HG02938 (cell line): ENCODE data around the gene ADAMTS16.

Experiments used
- ATAC-seq: cut with Tn5 transposase; IDR thresholded peaks from one replicate; pipeline ENCODE4 v1.9.1; 2021; ENCODE audit warnings: mild to moderate bottlenecking, moderate library complexity; ENCODE audit not compliant: unreplicated experiment

Gene ADAMTS16

DNA sequence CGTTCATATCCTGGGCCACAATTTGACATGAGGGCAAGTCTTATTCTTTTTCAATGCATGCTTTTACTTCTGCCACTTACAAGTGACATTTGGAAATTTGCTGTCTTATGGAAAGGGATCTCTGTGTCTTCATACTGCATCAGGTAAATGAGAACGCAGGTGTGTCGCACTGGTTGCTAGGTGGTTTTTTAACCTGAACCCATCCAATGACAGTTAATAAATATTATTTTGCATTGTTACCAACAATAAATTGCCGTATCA is 1.1 kb downstream of the ADAMTS16 start:
- no peak for ATAC-seq

DNA sequence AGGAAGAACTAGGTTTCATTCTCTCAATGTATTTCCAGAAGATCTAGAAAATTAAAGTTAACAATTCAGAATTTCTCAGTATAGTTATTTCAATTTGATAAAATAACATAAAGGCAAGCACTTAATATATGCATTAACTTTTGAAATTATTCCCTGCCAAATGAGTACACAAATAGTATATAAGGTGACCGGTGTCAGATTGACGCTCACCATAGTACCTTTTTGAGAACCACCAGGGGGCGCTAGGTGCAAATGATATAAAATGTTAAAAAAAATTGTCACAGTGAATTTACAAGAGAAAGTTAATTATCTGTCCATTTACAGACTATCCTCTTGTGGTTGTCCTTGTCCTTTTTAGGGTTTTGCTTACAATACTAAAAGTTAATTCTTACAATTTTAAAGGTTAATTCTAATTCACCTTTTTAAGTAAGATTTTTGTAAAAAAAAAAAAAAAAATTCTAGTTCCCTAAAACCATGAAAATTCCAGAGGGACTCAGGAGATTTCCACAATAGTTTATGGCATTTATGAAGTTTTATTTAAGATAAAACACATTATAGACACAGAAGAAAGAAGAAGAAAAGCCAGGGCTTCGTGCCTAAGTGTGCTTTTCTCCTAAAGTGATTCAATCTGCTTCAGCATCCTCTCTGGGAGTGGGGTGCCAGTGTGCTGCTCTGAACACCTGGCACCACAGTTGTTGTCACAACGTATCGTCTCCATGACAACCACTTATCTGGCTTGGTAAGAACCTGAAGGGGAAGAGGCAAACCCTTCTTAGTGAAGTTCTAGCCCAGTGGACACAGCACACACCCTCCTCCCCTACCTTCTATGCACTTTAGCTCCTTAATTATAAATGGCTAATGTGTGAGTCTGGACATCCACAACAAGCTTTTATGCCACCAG is 1.7 kb downstream of the ADAMTS16 start:
- no peak for ATAC-seq

DNA sequence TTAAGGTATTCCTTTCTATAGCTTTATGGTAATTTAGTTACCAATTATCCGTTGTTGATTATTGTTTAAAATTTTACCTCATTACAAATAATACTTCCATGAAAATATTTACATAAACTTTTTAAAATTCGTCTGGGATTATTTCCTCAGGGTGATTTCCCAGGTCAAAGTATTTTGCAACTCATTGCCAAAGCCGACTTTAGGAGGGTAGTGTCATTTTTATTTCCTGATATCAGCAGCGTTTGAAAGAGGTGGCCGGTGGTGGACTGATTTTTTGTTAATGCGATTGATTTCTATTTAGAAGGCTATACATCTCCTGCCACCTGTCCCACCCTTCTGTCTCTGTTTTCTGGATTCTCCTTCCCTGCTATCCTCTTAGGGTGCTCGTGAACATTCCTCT is 4.3 kb downstream of the ADAMTS16 start:
- no peak for ATAC-seq

DNA sequence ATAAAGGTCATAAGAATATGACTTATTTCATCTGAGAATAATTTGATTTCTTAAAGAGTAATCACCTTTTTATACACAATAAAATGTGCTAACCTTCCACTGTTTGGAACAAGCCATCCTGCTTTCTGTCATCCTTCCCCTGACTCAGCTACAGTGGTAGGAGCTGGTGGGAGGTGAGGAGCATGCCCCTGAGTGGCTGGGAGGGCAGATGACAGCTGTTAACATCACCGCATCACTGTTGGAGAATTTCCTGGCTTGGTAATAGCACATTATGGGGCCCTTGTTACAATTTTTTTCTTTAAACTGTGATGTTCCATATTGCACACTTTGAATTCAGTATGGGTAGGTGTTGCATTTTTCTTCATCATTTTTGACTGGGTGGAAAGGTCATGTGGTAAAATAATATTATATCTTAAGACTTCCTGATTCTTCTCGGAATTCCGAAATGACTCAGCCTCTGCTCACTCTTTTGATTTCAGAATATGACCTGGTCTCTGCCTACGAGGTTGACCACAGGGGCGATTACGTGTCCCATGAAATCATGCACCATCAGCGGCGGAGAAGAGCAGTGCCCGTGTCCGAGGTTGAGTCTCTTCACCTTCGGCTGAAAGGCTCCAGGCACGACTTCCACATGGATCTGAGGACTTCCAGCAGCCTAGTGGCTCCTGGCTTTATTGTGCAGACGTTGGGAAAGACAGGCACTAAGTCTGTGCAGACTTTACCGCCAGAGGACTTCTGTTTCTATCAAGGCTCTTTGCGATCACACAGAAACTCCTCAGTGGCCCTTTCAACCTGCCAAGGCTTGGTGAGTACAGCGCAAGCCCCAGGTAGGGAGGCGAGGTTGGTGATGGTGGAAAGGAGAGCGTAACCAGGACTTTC is 5.8 kb downstream of the ADAMTS16 start:
- no peak for ATAC-seq

DNA sequence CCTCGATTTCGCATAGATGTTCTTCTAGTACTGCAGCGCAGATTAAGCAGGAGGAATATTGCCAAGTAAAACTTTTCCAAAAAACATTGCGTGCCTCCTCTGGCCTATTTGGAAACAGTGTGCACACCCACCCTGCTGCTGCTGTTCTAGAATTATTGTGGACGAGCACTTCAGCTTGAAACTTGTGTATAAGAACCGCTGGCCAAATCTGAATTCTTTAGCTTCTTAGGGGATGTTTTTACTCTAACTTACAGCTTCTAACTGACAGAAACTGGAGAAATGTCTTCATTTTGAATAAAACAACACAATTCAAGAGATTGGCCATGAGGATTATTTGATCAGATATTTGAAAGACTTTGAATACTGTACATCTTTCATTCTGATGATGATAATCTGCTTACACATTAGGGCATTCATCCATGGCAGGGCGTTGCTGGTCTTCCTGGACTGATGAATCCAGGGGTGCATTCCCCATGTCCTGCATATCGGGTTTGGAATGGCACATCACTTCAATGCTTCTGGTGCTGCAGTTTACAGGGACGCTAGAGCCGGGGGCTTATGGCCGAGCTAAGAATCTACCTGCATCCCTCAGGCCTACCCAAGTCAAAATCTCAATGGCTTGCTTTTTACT is 6.5 kb downstream of the ADAMTS16 start:
- no peak for ATAC-seq

DNA sequence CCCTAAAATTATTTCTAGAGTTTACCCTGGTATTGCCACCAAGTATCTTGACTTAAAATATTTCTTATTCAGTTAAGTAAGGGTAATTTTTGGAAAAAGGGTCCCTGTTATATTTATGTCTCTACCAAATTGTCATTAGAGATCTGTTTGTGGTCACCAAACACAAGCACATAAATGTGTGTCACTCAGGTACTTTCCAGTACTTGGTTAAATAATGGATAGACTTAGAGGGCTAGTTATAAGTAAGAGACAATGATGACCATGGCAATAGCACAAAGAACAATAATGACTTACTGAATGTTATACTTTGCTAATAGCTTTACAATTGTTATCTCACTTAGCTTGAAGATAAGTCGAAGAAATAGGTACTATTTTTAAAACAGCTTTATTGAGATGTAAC is 9.0 kb downstream of the ADAMTS16 start:
- no peak for ATAC-seq

DNA sequence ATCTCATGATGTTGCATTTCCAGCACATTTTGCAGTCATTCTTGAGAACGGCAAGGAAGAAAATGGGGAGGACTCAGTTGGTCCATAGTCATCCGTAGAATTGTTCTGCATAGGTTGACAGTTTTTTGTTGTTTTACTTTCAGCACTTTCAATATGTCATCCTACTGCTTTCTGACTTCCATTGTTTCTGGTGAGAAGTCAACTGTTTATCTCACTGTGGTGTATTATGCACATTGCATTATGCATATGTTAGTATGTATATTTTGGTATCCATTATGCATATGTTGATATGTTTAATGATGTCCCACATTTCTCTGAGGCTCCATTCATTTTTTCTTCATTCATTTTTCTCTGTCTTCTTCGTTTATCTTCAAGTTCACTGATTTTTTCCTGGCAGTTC is 10.5 kb downstream of the ADAMTS16 start:
- ATAC-seq, result no peak

DNA sequence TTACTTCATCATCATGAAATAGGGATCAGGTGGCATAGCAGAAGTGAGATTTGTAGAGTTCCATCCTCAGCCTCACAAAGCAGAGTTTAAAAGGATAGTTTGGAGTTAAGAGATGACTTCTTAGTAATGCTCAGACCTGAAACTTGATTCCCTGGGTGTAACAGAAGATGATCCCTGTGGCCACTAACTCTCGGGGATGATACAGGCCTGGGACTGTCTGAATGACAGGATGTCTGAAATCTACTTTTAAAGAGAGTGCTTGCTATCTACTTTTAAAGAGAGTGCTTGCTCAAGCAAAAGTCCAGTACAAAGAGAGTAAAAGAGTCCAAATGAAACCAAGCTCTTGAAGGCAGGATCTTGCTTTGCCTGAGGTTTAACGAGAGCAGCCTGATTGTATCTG is 14.6 kb downstream of the ADAMTS16 start:
- no peak for ATAC-seq

DNA sequence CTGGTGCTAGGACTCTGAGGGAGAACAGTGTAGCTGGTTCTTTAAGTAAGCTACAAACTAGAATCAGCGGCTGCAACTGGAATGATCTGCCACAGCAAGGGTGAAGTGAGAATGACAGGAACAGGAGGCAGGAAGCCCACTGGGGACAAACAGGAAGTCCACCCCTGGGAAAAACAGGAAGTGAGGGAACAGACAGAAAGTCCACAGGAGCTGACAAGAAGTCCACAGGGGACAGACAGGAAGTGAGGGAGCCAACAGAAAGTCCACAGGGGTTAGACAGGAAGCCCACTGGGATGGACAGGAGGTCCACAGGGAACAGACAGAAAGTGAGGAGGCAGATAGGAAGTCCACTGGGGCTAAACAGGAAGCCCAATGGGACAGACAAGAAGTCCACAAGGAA is 15.5 kb downstream of the ADAMTS16 start:
- no peak for ATAC-seq

DNA sequence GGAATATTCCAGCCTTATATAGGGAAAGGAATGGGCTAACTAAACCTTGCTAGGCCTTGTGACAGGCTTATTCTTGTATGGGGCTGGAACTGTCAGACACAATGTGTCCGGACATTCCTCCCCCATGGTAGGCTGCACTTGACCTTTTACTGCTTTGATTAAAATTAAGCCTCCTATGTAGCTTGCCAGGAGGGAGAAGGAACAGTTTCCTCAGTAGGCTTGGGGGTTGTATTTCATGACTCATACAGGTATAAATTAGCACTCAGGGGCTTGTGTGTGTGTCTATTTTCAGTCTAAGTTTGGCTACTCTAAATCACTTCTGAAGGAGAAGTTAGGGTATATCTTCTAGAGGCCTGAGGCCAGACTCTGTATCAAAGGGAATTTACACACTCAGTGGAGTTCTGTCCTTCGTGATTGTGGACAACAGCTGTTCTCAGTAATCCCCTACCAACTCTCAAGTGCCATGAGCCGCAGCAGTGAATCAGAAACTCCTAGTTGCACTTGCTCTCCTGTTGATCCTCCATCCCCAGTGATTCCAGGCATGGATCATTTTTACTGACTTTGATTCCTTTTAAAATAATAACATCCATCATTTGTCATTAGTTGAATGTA is 16.4 kb downstream of the ADAMTS16 start:
- no peak for ATAC-seq

DNA sequence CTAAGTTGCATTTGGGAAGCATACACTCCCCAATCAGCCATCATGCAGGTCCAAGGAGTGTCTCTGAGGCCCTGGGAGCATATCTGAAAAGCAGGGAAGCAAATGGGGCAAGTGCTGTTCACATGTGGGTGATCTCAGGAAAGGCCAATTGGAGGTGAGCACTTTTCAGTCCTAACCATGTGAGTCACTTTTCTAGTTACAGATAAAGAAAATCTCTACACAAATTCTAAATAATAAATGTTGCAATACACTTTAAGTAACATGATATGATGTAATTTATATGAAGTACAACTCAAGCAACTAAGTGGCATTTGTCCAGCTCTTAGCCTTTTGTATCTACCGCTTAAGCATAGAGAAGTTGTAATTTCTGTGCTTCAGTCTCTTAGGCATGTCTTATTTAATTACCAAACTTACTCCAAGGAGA is 18.4 kb downstream of the ADAMTS16 start:
- ATAC-seq, result no peak

DNA sequence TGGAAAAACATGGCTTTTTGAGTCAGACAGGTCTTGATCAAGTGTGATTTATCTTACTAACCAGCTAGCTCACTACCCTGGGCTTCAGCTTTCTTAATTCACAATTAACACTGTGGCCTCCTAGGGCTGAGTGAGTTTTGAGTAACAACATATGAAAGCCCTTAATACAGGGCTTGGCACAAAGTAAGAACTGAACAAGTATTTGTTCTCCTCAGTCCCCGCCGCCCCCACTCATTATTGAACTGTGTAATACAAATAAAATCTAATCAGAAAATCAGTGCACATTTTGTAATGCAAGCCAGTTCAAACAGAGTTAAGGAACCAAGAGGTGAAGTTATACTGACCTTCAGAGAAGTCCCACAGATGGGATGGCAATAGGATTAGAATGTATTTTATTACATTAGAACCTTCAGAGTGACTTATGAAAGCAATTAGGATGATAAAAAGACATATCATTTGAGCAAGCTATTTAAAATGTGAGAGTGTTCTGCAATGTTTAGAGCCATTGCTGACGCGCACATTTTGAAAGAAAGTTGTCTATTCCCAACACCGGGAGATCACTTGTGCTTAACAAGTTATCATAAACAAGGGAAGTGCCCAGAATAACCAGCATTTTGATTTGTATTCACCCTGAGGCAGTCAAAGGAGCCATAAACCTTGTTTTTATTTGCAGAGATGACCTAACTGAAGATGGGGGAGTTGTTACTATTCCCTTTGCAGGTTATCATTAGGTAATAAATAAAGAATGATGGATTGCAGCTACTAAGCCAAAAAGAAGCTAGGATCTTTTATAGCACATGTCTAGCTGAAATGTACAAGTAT is 19.4 kb downstream of the ADAMTS16 start:
- ATAC-seq, result no peak

DNA sequence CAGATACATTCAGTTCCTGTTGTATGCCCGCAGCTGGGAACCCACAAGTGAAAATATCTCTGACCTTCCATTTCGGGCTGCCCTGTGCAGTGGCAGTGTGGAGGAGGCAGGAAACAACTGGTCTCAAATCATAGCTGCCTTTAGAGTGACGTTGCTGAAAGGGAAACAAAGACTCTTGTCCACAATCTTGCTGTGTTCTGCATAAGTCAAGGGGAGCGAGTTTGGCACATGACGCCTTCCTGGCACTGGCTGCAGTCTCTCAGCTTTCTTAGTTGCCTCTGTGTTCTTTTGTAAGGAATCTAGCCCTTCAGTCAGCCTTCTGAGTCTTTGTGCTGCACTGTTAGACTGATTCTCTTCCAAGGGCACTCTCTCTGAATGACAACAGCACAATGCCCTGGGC is 24.0 kb downstream of the ADAMTS16 start:
- ATAC-seq, result no peak

DNA sequence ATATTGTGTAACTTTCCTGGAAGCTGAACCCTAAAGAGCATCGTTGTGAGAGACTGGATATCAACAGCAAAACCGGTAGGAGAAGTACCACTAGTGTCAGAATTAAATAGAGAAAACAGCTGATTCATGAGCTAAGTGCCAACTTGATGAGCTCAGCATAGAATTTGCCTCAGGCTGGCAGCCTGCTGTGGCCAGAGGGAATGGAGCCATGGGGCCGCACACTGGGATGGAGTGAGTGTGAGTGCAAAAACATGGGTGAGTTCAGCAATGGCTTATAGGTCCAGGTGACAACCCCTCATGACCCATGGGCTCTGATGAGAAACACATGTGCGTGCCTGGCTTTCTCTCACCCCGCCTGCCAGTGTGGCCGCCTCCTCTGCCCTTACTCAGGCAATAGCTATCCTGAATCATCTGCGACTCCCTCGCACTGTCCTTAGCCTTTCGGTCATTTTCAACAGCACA is 25.4 kb downstream of the ADAMTS16 start:
- no peak for ATAC-seq

DNA sequence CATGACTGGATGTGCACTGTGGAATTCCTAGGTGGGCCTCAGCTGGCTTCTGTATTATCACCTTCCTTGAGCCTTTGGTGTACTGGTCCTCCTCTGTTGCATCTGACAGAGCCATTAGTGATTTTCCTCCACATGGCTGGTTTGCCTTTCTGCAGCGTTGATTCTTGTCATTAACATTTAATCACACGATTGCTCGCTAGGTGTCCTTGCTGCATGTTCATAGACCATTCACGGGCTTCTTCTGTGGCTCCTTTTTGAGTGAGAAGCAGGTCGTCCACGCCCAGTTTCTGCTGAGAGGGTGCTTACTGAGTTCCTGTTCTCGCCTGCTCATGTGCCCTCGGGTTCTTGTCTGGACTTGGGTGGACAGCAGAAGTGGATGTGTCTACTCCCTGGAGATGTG is 29.3 kb downstream of the ADAMTS16 start:
- ATAC-seq, result no peak

DNA sequence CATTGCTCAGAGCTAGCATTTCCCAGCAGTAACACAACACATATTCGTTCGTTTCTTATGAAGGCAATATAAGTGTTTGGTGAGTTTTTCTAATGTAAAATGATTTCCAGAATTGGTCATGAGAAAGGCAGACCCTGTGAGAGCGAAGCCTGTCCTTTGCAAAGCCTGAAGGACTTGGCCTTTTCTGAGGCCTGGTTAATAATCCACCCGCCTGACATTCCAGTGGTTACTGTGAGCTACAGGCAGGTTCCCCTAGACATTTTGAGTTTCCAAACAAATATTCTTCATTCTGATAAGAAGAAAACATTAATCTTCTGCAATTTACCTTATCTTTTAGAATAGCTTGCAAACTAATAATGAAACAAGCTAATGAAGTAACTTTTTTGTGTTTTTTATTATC is 38.0 kb downstream of the ADAMTS16 start:
- ATAC-seq, result no peak

DNA sequence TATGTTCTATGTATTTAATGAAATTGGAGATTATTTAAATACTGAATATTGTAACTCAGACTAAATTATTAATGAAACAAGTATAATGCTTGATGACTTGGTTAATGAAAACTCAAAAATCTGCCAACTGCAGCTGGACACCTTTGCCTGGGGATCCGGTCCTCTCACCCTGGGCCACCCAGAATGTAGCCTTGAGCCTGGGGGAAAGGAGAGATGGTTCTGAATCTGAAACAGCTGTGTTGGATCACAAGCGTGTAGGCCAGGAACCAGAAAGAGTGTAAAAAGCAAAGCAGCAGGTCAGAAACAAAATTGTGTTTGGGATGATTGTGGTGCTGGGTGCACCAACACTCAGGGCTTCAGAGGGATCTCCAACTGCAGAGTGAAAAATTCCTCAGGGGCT is 38.5 kb downstream of the ADAMTS16 start:
- ATAC-seq, result no peak

DNA sequence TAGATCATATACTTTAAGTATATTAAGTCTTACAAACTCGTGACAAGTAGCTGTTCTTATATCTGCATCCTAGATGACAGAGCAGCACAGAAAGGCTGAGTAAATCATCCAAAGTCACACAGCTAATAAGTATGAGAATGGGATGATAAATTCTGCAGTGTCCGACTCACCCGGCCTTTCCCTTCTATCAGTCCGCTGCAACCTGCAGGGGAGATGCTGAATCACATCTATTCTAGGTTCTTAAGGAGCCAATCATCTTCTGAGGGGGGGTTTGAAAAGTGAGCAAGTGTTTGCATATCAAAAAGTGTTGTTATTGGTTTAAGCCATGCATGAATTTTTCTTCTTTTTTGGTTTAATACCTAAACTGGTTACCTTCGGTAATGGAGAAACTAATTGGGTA is 38.9 kb downstream of the ADAMTS16 start:
- ATAC-seq, result no peak

DNA sequence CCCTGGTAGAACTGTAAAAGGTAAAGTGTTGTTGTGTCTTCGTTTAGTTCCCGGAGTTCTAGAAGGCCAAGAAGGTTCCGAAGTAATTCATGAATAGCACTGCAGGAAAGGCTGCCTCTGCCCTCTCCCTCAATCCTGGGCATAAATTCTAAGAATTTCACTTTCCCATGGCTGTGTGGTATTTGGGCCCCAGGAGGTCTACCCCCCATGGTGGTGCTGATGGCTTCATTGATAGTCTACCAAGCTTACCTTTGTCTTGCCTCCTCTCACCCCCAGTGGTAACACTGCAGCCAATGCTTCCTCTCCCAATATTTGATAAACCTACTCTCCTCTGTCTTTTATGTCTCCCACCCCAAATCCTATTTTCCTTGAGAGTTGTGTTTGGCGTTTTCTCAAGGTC is 39.5 kb downstream of the ADAMTS16 start:
- ATAC-seq, result no peak

DNA sequence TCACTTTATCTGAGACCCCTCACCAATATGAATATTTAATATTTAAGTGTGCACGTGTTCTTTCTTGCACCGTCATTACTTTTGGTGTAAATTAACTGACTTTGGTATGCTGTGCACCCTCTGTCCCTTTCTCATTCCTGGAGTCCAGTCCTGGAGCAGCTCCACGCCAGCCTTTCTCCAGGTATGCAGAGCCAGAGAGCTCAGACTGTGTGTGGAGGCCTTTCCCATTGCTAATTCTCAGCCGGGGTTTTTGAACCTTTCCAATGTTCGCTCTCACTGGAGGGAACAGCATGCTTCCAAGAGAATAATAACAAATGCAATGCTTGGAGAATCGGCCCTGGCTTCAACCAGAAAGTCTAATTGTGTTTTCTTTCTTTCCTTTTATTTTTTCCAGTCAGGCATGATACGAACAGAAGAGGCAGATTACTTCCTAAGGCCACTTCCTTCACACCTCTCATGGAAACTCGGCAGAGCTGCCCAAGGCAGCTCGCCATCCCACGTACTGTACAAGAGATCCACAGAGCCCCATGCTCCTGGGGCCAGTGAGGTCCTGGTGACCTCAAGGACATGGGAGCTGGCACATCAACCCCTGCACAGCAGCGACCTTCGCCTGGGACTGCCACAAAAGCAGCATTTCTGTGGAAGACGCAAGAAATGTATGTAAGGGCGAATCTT is 41.7 kb downstream of the ADAMTS16 start:
- no peak for ATAC-seq
